CD14-positive monocyte (primary cell): ENCODE data around the gene ZNF197. TPM values are rescaled to one million over a fixed set of nuclear protein-coding genes. Genes with fewer than 3 reads are reported as not detected.

ENCODE experiments used
- DNase-seq, 3 donors: peaks; one replicate each; pipeline ENCODE4 v3.0.0-alpha.2; 2011 to 2022
- H2AFZ ChIP-seq: 2 replicates; pipeline ENCODE4 v1.6.0; 2012; ENCODE audit warnings: mild to moderate bottlenecking, low read depth, low read length, inconsistent platforms; ENCODE audit not compliant: insufficient read depth, poor library complexity, severe bottlenecking
- H3K27ac ChIP-seq, 2 donors: 1 replicate in 1 of 2; 2 replicates in 1 of 2; pipeline ENCODE4 v1.5.1; 2012 to 2013; ENCODE audit warnings: low read length in 2 of 2, control low read depth in 1 of 2, inconsistent platforms in 1 of 2, low read depth in 1 of 2, mild to moderate bottlenecking in 1 of 2
- H3K27me3 ChIP-seq, 2 donors: one replicate each; pipeline versions ENCODE4 v1.6.0 to v1.6.1; 2011 to 2013; ENCODE audit warnings: low read length in 2 of 2; ENCODE audit not compliant: control insufficient read depth in 2 of 2, insufficient read depth in 2 of 2
- H3K36me3 ChIP-seq, 2 donors: replicated peaks in 1 of 2; 1 replicate in 1 of 2; 2 replicates in 1 of 2; pipeline versions ENCODE4 v1.5.1 to v1.6.1; 2012 to 2013; ENCODE audit warnings: low read length in 2 of 2, control low read depth in 1 of 2, inconsistent platforms in 1 of 2, mild to moderate bottlenecking in 1 of 2; ENCODE audit not compliant: insufficient read depth in 2 of 2, control insufficient read depth in 1 of 2
- H3K4me1 ChIP-seq, 2 donors: 1 replicate in 1 of 2; 2 replicates in 1 of 2; pipeline versions ENCODE4 v1.5.1 to v1.6.1; 2012 to 2013; ENCODE audit warnings: low read length in 2 of 2, control low read depth in 1 of 2, inconsistent platforms in 1 of 2, mild to moderate bottlenecking in 1 of 2, moderate library complexity in 1 of 2; ENCODE audit not compliant: insufficient read depth in 2 of 2, control insufficient read depth in 1 of 2
- H3K4me2 ChIP-seq: replicated peaks from 2 replicates; pipeline ENCODE3; 2012; ENCODE audit warnings: low read length, moderate library complexity, mild to moderate bottlenecking; ENCODE audit not compliant: poor library complexity, severe bottlenecking; ENCODE audit errors: extremely low read depth
- H3K4me3 ChIP-seq, 3 experiments: fragments of 200-600 bp in 1 of 3; sonication (generic) in 1 of 3; replicated peaks in 1 of 3; 1 replicate in 2 of 3; 2 replicates in 1 of 3; pipeline ENCODE4 v1.5.1; 2011 to 2013; ENCODE audit warnings: low read length in 3 of 3, mild to moderate bottlenecking in 3 of 3, control low read depth in 2 of 3, low read depth in 2 of 3, inconsistent platforms in 1 of 3, moderate library complexity in 1 of 3
- H3K79me2 ChIP-seq: 2 replicates; pipeline ENCODE4 v1.6.0; 2012; ENCODE audit warnings: mild to moderate bottlenecking, control low read depth, inconsistent platforms, low read length, moderate library complexity; ENCODE audit not compliant: insufficient read depth
- H3K9ac ChIP-seq: 2 replicates; pipeline ENCODE4 v1.6.0; 2017; ENCODE audit warnings: low read length, mild to moderate bottlenecking; ENCODE audit not compliant: insufficient read depth, poor library complexity, severe bottlenecking
- H3K9me3 ChIP-seq, 2 donors: replicated peaks in 1 of 2; 1 replicate in 1 of 2; 2 replicates in 1 of 2; pipeline versions ENCODE4 v1.5.1 to v1.6.1; 2012 to 2013; ENCODE audit warnings: low read length in 2 of 2, control low read depth in 1 of 2; ENCODE audit not compliant: control insufficient read depth in 1 of 2, insufficient read depth in 1 of 2
- H4K20me1 ChIP-seq: 2 replicates; pipeline ENCODE4 v1.6.0; 2012; ENCODE audit warnings: mild to moderate bottlenecking, low read length, control low read depth, moderate library complexity; ENCODE audit not compliant: insufficient read depth
- H3K27ac Mint-ChIP-seq, 7 donors: one replicate each; pipeline ENCODE4 v1.8.0; 2020; ENCODE audit warnings: mild to moderate bottlenecking in 7 of 7, mixed read lengths in 7 of 7, moderate library complexity in 6 of 7, inconsistent platforms in 2 of 7
- H3K27me3 Mint-ChIP-seq, 3 donors: one replicate each; pipeline ENCODE4 v1.8.0; 2021 to 2022; ENCODE audit warnings: low read depth in 3 of 3, mild to moderate bottlenecking in 3 of 3, mixed read lengths in 3 of 3, moderate library complexity in 3 of 3, inconsistent platforms in 1 of 3
- H3K36me3 Mint-ChIP-seq, 2 donors: one replicate each; pipeline ENCODE4 v1.8.0; 2020; ENCODE audit warnings: mixed read lengths in 2 of 2, inconsistent platforms in 1 of 2, mild to moderate bottlenecking in 1 of 2
- H3K4me1 Mint-ChIP-seq: one replicate; pipeline ENCODE4 v1.8.0; 2020; ENCODE audit warnings: mild to moderate bottlenecking, mixed read lengths
- H3K4me3 Mint-ChIP-seq, 2 donors: one replicate each; pipeline ENCODE4 v1.8.0; 2020; ENCODE audit warnings: mild to moderate bottlenecking in 2 of 2, mixed read lengths in 2 of 2, moderate library complexity in 1 of 2
- H3K9me3 Mint-ChIP-seq, 7 donors: one replicate each; pipeline ENCODE4 v1.8.0; 2020 to 2022; ENCODE audit warnings: mixed read lengths in 7 of 7, mild to moderate bottlenecking in 6 of 7, moderate library complexity in 6 of 7, inconsistent platforms in 2 of 7
- WGBS: methylation state at CpG from one replicate; pipeline ENCODE4 v1.1.5; 2013; ENCODE audit warnings: missing lambda C conversion rate; ENCODE audit not compliant: insufficient coverage; 5-methylcytosine and 5-hydroxymethylcytosine counted together
- intact Hi-C, 2 donors: fragments of 100-400 bp; cut with micrococcal nuclease; formaldehyde crosslinking; loops; one replicate each; pipeline versions ENCODE4 v1.15.0 to v1.15.1; 2023
- polyA plus RNA-seq, 3 donors: library from polyadenylated mRNA; depleted of rRNA in 1 of 3; unstranded in 2 of 3; stranded (reverse) in 1 of 3; fragments of 300-500 nt in 2 of 3; fragments of >200 nt in 1 of 3; fragmentation: Illumina TruSeq in 2 of 3; gene quantifications; 1 replicate in 2 of 3; 2 replicates in 1 of 3; pipeline ENCODE4 v1.2.3, GENCODE V29; 2012 to 2021
- TF ChIP-seq, protein P1 (sequence below): fragments of 200-600 bp; IDR thresholded peaks from one replicate; pipeline ENCODE4 v1.8.0; 2022; ENCODE audit warnings: antibody characterized with exemption, mild to moderate bottlenecking

The ZNF197 gene
- polyA plus RNA-seq, 3 donors, result 1.2 to 3.6 (median 2.1) TPM

GRCh38 chr3:44661189-44661588, 36.4 kb downstream of the ZNF197 start:
- H4K20me1 ChIP-seq, result no peaks in the 10 kb centered on the region
- no peaks in the 10 kb centered on the region for H3K79me2 ChIP-seq
- H3K36me3 ChIP-seq, result peaks cover 38 to 53% of the 10 kb centered on the region in 2 donors
- H3K9ac ChIP-seq, result no peak overlapping the region
- peaks cover 39 to 67% (median 53%) of the 10 kb centered on the region in 7 donors for H3K9me3 Mint-ChIP-seq
- no peak overlapping the region for H3K4me2 ChIP-seq
- H3K9me3 ChIP-seq, result peaks cover 36 to 52% of the 10 kb centered on the region in 2 donors
- DNase-seq, result no peak
- TF ChIP-seq, protein P1, sequence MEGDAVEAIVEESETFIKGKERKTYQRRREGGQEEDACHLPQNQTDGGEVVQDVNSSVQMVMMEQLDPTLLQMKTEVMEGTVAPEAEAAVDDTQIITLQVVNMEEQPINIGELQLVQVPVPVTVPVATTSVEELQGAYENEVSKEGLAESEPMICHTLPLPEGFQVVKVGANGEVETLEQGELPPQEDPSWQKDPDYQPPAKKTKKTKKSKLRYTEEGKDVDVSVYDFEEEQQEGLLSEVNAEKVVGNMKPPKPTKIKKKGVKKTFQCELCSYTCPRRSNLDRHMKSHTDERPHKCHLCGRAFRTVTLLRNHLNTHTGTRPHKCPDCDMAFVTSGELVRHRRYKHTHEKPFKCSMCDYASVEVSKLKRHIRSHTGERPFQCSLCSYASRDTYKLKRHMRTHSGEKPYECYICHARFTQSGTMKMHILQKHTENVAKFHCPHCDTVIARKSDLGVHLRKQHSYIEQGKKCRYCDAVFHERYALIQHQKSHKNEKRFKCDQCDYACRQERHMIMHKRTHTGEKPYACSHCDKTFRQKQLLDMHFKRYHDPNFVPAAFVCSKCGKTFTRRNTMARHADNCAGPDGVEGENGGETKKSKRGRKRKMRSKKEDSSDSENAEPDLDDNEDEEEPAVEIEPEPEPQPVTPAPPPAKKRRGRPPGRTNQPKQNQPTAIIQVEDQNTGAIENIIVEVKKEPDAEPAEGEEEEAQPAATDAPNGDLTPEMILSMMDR, result no peak
- no peak overlapping the region for H3K4me3 Mint-ChIP-seq
- H3K4me1 ChIP-seq, result no peaks in the 10 kb centered on the region
- H3K36me3 Mint-ChIP-seq, result peaks cover 38 to 53% of the 10 kb centered on the region in 2 donors
- no peaks in the 10 kb centered on the region for H3K4me1 Mint-ChIP-seq
- H2AFZ ChIP-seq, result no peak overlapping the region
- H3K27ac Mint-ChIP-seq, result no peak overlapping the region
- peaks cover 0 to 1% (median 0%) of the 10 kb centered on the region in 3 donors for H3K27me3 Mint-ChIP-seq
- no peak overlapping the region for H3K4me3 ChIP-seq
- H3K27me3 ChIP-seq, result no peaks in the 10 kb centered on the region
- WGBS, result 83% methylated on average over 2 of the region's 2 CpGs
- H3K27ac ChIP-seq, result no peak overlapping the region
- intact Hi-C loops, result no loop called here

- Histone ChIP-seq H3K9me3 (peaks cover 18% of the 10 kb centered on the region in 2 donors), H3K9ac (no peak overlapping the region), H2AFZ (no peak overlapping the region), H3K4me1 (no peaks in the 10 kb centered on the region), H3K4me3 (no peak overlapping the region), H3K27me3 (no peaks in the 10 kb centered on the region), H3K4me2 (no peak overlapping the region), H3K79me2 (no peaks in the 10 kb centered on the region), H3K27ac (no peak overlapping the region), H3K36me3 (peaks cover 4 to 13% of the 10 kb centered on the region in 2 donors), H4K20me1 (no peaks in the 10 kb centered on the region)
- no peaks in the 10 kb centered on the region for H3K4me1 Mint-ChIP-seq
- H3K27me3 Mint-ChIP-seq, result peaks cover 0 to 2% (median 1%) of the 10 kb centered on the region in 3 donors
- peaks cover 5 to 13% of the 10 kb centered on the region in 2 donors for H3K36me3 Mint-ChIP-seq
- H3K27ac Mint-ChIP-seq, result no peak overlapping the region
- peaks cover 20 to 42% (median 30%) of the 10 kb centered on the region in 7 donors for H3K9me3 Mint-ChIP-seq
- DNase-seq, result no peak
- TF ChIP-seq, protein P1, result no peak
- no CpG with 5 or more reads among the region's 3 CpGs for WGBS
- H3K4me3 Mint-ChIP-seq, result no peak overlapping the region
- intact Hi-C loops, result no loop called here
Observed at GRCh38 chr3:44665173-44665572, 40.3 kb downstream of the ZNF197 start.
